GM18909 (cell line): ENCODE measurements around the gene SGSM2.

ENCODE experiments used
- ATAC-seq: cut with Tn5 transposase; IDR thresholded peaks from one replicate; pipeline ENCODE4 v1.9.1; 2021; ENCODE audit warnings: mild to moderate bottlenecking; ENCODE audit not compliant: unreplicated experiment, poor library complexity

The SGSM2 gene

GRCh38 chr17:2384439-2385127 lies 47.3 kb downstream of the SGSM2 start:
- ATAC-seq = no peak

- ATAC-seq = no peak
These were observed 48.2 kb downstream of the SGSM2 start for GRCh38 chr17:2385240-2386210.

- ATAC-seq = no peak
These were observed 49.2 kb downstream of the SGSM2 start for GRCh38 chr17:2386400-2387085.

GRCh38 chr17:2387086-2388019 lies 50.1 kb downstream of the SGSM2 start:
- ATAC-seq = no peak

GRCh38 chr17:2388020-2388682 lies 50.9 kb downstream of the SGSM2 start:
- ATAC-seq = no peak

GRCh38 chr17:2388683-2389055 lies 51.4 kb downstream of the SGSM2 start:
- no peak for ATAC-seq

GRCh38 chr17:2390199-2390836 lies 53.0 kb downstream of the SGSM2 start:
- no peak for ATAC-seq

- no peak for ATAC-seq
These were observed 54.4 kb downstream of the SGSM2 start for GRCh38 chr17:2391597-2392251.

GRCh38 chr17:2392252-2393173 lies 55.2 kb downstream of the SGSM2 start:
- peak; percentile 59 for ATAC-seq

- peak; percentile 49 for ATAC-seq
These were observed 56.1 kb downstream of the SGSM2 start for GRCh38 chr17:2393174-2393953.

GRCh38 chr17:2393954-2394749 lies 56.9 kb downstream of the SGSM2 start:
- no peak for ATAC-seq

- no peak for ATAC-seq
These were observed 57.5 kb downstream of the SGSM2 start for GRCh38 chr17:2394775-2395201.

GRCh38 chr17:2395258-2396181 lies 58.2 kb downstream of the SGSM2 start:
- ATAC-seq = no peak

GRCh38 chr17:2396192-2396567 lies 58.9 kb downstream of the SGSM2 start:
- ATAC-seq = no peak
